Fibroblast of skin of left biceps (primary cell): Measurements from ENCODE around the gene ACADL.

ENCODE experiments used
- DNase-seq, 2 experiments: peaks; one replicate each; pipeline ENCODE4 v3.0.0-alpha.2; 2013; ENCODE audit warnings: low read depth in 2 of 2

ACADL gene

GRCh38 chr2:210170446-210171303 lies 54.6 kb downstream of the ACADL start:
- DNase-seq: peak; percentile 83 to 85

- no peak for DNase-seq
Measured at GRCh38 chr2:210170196-210170445, 55.1 kb downstream of the ACADL start.

GRCh38 chr2:210169516-210170195 lies 55.6 kb downstream of the ACADL start:
- DNase-seq: peak; percentile 18 to 24

- no peak for DNase-seq
Measured at GRCh38 chr2:210167227-210167626, 58.0 kb downstream of the ACADL start.

- DNase-seq: no peak
Measured at GRCh38 chr2:210162466-210163124, 62.7 kb downstream of the ACADL start.

GRCh38 chr2:210159059-210159458 lies 66.2 kb downstream of the ACADL start:
- no peak for DNase-seq

GRCh38 chr2:210158236-210158635 lies 67.0 kb downstream of the ACADL start:
- no peak for DNase-seq

- DNase-seq: no peak
Measured at GRCh38 chr2:210157526-210157925, 67.7 kb downstream of the ACADL start.

- no peak for DNase-seq
Measured at GRCh38 chr2:210147614-210148013, 77.6 kb downstream of the ACADL start.
